Heart left ventricle (tissue), 13 donors: ENCODE results near the gene SCN1A.

ENCODE experiments used
- POLR2A ChIP-seq, 2 donors: fragments of 450-650 bp; IDR thresholded peaks; one replicate each; pipeline ENCODE4 v1.6.1; 2017; ENCODE audit warnings: antibody characterized with exemption in 2 of 2, mild to moderate bottlenecking in 2 of 2, moderate library complexity in 2 of 2
- TF ChIP-seq, protein P1 (sequence below), 12 donors: fragments of 200-600 bp; sonication (generic) in 4 of 12; IDR thresholded peaks; one replicate each; pipeline versions ENCODE4 v1.5.0 to v1.8.0; 2018 to 2022; ENCODE audit warnings: antibody characterized with exemption in 12 of 12, mild to moderate bottlenecking in 5 of 12
- donor health status: ischemic (EF 13 %, LVEDD 7.1; RV severe dilation, severe dysfunction).
- donor health status: DM: no; HTN: yes; CAD: no.
- donor health status: DM: no; HTN: no; CAD: no.
- donor health status: ischemic (EF 25% LVEDD 6.9; RV normal size, moderate dysfunction).
- donor health status: ischemic (EF 25% LVEDD 5.7; RV mildly dilated, moderate dysfunction).
- donor health status: ischemic (EF 35%, LVEDD 5.7; RV mildly dilated, moderate dysfunction).
- donor health status: nonischemic (EF 11% LVEDD 7.7; RV severe dilation, severe dysfunction).
- donor health status: DM: yes; HTN: yes; CAD: no.
- donor health status: PGD.
- donor health status: ischemic (EF 29% LVEDD 5.4; RV normal size, mild dysfunction).
- donor health status: nonischemic (EF 23%, LVEDD 6.1; RV moderate dilation, normal function).

DNA sequence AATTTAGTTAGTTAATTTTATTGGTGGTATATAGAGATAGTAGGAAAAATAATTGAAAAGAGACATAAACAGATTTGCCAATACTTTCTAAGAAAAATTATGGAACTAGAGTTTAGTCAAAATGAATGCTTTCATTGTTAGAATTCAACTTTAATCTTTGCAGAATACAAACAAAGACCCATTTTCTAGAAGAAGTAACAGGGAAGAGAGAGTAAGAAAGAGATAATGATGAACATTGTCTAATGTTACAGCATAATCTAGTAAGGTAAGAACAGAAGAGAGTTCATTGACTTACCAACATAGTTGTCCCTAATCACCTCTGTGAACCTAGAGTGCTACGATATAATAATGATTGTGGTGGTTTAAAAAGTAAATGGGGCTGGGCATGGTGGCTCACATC, 23.7 kb downstream of the SCN1A start:
- TF ChIP-seq, protein P1, sequence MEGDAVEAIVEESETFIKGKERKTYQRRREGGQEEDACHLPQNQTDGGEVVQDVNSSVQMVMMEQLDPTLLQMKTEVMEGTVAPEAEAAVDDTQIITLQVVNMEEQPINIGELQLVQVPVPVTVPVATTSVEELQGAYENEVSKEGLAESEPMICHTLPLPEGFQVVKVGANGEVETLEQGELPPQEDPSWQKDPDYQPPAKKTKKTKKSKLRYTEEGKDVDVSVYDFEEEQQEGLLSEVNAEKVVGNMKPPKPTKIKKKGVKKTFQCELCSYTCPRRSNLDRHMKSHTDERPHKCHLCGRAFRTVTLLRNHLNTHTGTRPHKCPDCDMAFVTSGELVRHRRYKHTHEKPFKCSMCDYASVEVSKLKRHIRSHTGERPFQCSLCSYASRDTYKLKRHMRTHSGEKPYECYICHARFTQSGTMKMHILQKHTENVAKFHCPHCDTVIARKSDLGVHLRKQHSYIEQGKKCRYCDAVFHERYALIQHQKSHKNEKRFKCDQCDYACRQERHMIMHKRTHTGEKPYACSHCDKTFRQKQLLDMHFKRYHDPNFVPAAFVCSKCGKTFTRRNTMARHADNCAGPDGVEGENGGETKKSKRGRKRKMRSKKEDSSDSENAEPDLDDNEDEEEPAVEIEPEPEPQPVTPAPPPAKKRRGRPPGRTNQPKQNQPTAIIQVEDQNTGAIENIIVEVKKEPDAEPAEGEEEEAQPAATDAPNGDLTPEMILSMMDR (IDR thresholded peaks at IDR 0.05), result no peak
- no peak for TF ChIP-seq POLR2A (IDR thresholded peaks at IDR 0.05)
